ENCODE results near the gene SOX4.

SOX4 gene

GRCh38 chr6:21594416-21595281 lies 1.1 kb downstream of the SOX4 start (continued):
- TF ChIP-seq ESRRG (CRISPR knock-in tag; IDR thresholded peaks at IDR 0.05) (no peak), OSR1 (CRISPR knock-in tag; IDR thresholded peaks at IDR 0.05) (no peak)

DNA sequence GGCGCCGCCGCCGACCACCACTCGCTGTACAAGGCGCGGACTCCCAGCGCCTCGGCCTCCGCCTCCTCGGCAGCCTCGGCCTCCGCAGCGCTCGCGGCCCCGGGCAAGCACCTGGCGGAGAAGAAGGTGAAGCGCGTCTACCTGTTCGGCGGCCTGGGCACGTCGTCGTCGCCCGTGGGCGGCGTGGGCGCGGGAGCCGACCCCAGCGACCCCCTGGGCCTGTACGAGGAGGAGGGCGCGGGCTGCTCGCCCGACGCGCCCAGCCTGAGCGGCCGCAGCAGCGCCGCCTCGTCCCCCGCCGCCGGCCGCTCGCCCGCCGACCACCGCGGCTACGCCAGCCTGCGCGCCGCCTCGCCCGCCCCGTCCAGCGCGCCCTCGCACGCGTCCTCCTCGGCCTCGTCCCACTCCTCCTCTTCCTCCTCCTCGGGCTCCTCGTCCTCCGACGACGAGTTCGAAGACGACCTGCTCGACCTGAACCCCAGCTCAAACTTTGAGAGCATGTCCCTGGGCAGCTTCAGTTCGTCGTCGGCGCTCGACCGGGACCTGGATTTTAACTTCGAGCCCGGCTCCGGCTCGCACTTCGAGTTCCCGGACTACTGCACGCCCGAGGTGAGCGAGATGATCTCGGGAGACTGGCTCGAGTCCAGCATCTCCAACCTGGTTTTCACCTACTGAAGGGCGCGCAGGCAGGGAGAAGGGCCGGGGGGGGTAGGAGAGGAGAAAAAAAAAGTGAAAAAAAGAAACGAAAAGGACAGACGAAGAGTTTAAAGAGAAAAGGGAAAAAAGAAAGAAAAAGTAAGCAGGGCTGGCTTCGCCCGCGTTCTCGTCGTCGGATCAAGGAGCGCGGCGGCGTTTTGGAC lies 2.0 kb downstream of the SOX4 start:
- no peak for TF ChIP-seq ZNF8 (CRISPR knock-in tag; IDR thresholded peaks at IDR 0.05)
- TF ChIP-seq ARNTL (CRISPR knock-in tag; IDR thresholded peaks at IDR 0.05; ENCODE audit: borderline replicate concordance, low read depth): no peak
- TF ChIP-seq CSRNP3 (CRISPR knock-in tag; IDR thresholded peaks at IDR 0.05): no peak
- no peak for TF ChIP-seq RARB (CRISPR knock-in tag; IDR thresholded peaks at IDR 0.05)
- TF ChIP-seq OSR1 (CRISPR knock-in tag; IDR thresholded peaks at IDR 0.05): no peak
- no peak for TF ChIP-seq PPARA (CRISPR knock-in tag; IDR thresholded peaks at IDR 0.05; ENCODE audit: borderline replicate concordance)
- TF ChIP-seq, protein P1, sequence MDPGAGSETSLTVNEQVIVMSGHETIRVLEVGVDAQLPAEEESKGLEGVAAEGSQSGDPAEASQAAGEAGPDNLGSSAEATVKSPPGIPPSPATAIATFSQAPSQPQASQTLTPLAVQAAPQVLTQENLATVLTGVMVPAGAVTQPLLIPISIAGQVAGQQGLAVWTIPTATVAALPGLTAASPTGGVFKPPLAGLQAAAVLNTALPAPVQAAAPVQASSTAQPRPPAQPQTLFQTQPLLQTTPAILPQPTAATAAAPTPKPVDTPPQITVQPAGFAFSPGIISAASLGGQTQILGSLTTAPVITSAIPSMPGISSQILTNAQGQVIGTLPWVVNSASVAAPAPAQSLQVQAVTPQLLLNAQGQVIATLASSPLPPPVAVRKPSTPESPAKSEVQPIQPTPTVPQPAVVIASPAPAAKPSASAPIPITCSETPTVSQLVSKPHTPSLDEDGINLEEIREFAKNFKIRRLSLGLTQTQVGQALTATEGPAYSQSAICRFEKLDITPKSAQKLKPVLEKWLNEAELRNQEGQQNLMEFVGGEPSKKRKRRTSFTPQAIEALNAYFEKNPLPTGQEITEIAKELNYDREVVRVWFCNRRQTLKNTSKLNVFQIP (CRISPR knock-in tag; IDR thresholded peaks at IDR 0.05; ENCODE audit: borderline replicate concordance, low read depth): no peak
- no peak for TF ChIP-seq ISL1 (CRISPR knock-in tag; IDR thresholded peaks at IDR 0.05)
- no peak for TF ChIP-seq ESRRG (CRISPR knock-in tag; IDR thresholded peaks at IDR 0.05)
- TF ChIP-seq BACH2 (CRISPR knock-in tag; IDR thresholded peaks at IDR 0.05; ENCODE audit: borderline replicate concordance): no peak
- no peak for TF ChIP-seq PATZ1 (CRISPR knock-in tag; IDR thresholded peaks at IDR 0.05; ENCODE audit: borderline replicate concordance)
- no peak for ATAC-seq

DNA sequence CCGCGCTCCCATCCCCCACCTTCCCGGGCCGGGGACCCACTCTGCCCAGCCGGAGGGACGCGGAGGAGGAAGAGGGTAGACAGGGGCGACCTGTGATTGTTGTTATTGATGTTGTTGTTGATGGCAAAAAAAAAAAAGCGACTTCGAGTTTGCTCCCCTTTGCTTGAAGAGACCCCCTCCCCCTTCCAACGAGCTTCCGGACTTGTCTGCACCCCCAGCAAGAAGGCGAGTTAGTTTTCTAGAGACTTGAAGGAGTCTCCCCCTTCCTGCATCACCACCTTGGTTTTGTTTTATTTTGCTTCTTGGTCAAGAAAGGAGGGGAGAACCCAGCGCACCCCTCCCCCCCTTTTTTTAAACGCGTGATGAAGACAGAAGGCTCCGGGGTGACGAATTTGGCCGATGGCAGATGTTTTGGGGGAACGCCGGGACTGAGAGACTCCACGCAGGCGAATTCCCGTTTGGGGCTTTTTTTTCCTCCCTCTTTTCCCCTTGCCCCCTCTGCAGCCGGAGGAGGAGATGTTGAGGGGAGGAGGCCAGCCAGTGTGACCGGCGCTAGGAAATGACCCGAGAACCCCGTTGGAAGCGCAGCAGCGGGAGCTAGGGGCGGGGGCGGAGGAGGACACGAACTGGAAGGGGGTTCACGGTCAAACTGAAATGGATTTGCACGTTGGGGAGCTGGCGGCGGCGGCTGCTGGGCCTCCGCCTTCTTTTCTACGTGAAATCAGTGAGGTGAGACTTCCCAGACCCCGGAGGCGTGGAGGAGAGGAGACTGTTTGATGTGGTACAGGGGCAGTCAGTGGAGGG lies 2.8 kb downstream of the SOX4 start:
- TF ChIP-seq TSHZ2 (CRISPR knock-in tag; IDR thresholded peaks at IDR 0.05): no peak
- TF ChIP-seq ESRRG (CRISPR knock-in tag; IDR thresholded peaks at IDR 0.05): no peak
- TF ChIP-seq ARNTL (CRISPR knock-in tag; IDR thresholded peaks at IDR 0.05; ENCODE audit: borderline replicate concordance, low read depth): no peak
- TF ChIP-seq ZNF565 (CRISPR knock-in tag; conservative IDR thresholded peaks at IDR 0.05; ENCODE audit: low read depth): no peak
- TF ChIP-seq, protein P1 (CRISPR knock-in tag; IDR thresholded peaks at IDR 0.05; ENCODE audit: borderline replicate concordance, low read depth): no peak
- no peak for TF ChIP-seq ZC3H10 (CRISPR knock-in tag; IDR thresholded peaks at IDR 0.05)
- TF ChIP-seq CSDC2 (CRISPR knock-in tag; IDR thresholded peaks at IDR 0.05): no peak
- no peak for TF ChIP-seq ZFP3 (CRISPR knock-in tag; IDR thresholded peaks at IDR 0.05)
- no peak; the same call in 1 of the 2 replicates for TF ChIP-seq TCF4 (CRISPR knock-in tag; IDR thresholded peaks at IDR 0.05; ENCODE audit: borderline replicate concordance)
- no peak for TF ChIP-seq TOX (CRISPR knock-in tag; IDR thresholded peaks at IDR 0.05; ENCODE audit: borderline replicate concordance)
- TF ChIP-seq CSRNP3 (CRISPR knock-in tag; IDR thresholded peaks at IDR 0.05): no peak
- no peak for TF ChIP-seq CREB5 (CRISPR knock-in tag; IDR thresholded peaks at IDR 0.05; ENCODE audit: low read depth)
- no peak for TF ChIP-seq ISL1 (CRISPR knock-in tag; IDR thresholded peaks at IDR 0.05)
- ATAC-seq: peak; percentile 21
